SK-N-SH treated with all-trans-retinoic acid at 6 μM for 48 hours (cell line): ENCODE measurements around the gene UVRAG.

ENCODE experiments used
- BACH2 ChIP-seq: fragments of 250-450 bp; sonication (Bioruptor Pico); IDR thresholded peaks from 2 replicates; pipeline ENCODE4 v1.9.0; 2021; ENCODE audit warnings: mild to moderate bottlenecking, borderline replicate concordance
- TF ChIP-seq, protein P1 (sequence below): fragments of 250-450 bp; sonication (Bioruptor Pico); IDR thresholded peaks from 2 replicates; pipeline ENCODE4 v1.8.0; 2021; ENCODE audit warnings: low read depth, mild to moderate bottlenecking, moderate library complexity, borderline replicate concordance

DNA sequence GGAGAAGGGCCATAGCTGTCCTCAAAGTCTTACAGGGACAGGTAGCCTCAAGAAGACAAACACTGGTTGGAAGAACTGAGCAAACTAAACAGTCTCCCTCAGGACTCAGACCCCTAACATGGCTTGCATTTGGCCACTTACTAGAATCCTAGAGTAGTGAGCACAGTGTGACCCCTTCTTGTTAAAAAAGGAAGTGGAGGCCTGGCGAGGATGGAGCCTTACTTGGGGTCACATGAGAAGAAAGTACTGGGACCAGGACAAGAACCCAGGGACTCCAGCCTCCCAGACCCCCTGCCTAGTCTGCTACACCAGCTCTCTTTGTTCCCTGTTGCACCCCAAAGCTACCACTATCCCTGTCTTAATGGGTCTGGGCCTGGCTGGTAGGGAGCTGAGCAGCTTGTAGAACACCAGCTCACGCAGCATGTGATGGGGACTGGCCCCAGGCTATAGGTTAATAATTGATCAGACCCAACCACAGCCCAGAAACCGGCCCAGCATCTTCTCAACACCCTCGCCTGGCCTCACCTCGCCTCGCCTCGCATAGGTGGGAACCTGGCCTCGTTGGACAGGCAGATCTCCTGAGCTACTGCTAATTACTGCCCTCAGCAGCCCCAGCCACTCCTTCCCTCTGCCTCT is 28.8 kb upstream of the UVRAG start:
- no peak for TF ChIP-seq BACH2 (CRISPR knock-in tag)
- TF ChIP-seq, protein P1, sequence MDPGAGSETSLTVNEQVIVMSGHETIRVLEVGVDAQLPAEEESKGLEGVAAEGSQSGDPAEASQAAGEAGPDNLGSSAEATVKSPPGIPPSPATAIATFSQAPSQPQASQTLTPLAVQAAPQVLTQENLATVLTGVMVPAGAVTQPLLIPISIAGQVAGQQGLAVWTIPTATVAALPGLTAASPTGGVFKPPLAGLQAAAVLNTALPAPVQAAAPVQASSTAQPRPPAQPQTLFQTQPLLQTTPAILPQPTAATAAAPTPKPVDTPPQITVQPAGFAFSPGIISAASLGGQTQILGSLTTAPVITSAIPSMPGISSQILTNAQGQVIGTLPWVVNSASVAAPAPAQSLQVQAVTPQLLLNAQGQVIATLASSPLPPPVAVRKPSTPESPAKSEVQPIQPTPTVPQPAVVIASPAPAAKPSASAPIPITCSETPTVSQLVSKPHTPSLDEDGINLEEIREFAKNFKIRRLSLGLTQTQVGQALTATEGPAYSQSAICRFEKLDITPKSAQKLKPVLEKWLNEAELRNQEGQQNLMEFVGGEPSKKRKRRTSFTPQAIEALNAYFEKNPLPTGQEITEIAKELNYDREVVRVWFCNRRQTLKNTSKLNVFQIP (CRISPR knock-in tag) = no peak
